ENCODE results near the gene ACVR2A.

- TF ChIP-seq CTCF (IDR thresholded peaks at IDR 0.05) (no peak), POLR2A (IDR thresholded peaks at IDR 0.05) (no peak)
These were observed 41.3 kb downstream of the ACVR2A start for GRCh38 chr2:147886136-147886535.
